Astrocyte (in vitro differentiated cells and primary cell): ENCODE data around the gene PLEKHO2.

Experiments used
- EZH2 ChIP-seq: IDR thresholded peaks from 2 replicates; pipeline ENCODE4 v1.6.1; 2012; ENCODE audit warnings: mild to moderate bottlenecking, low read length, inconsistent platforms; ENCODE audit not compliant: insufficient read depth
- TF ChIP-seq, protein P1 (sequence below): IDR thresholded peaks from 2 replicates; pipeline ENCODE4 v1.5.1; 2011; ENCODE audit warnings: low read depth, mild to moderate bottlenecking, inconsistent platforms, low read length, moderate library complexity; ENCODE audit not compliant: insufficient read depth

DNA sequence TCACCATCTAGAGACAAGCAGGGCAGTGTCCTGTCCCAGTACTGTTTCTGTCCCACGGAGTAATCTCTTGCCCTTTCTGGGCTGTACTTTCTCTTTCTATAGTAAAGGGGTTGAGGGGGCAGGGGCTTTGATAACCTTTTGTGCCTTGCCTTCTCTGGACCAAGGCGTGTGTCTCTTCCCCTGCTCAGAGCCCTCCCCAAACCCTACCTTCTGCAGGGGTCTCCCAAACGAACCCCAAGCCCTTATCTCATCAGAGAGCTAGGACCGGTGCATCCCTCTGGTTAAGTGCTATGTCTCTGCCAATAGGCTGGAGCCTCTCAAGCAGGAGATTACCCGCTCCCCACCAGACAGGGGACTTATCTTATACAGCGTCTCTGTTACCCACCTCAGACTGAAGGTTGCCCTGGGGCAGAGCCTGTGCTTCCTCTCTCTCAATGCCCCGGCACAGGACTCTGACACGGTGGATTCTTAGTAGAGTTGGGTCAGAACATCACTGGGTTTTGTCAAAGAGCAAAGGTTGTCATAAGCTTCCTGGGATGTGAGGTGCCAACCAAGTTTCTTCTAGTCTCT lies 2.9 kb downstream of the PLEKHO2 start:
- no peak for TF ChIP-seq EZH2
- TF ChIP-seq, protein P1, sequence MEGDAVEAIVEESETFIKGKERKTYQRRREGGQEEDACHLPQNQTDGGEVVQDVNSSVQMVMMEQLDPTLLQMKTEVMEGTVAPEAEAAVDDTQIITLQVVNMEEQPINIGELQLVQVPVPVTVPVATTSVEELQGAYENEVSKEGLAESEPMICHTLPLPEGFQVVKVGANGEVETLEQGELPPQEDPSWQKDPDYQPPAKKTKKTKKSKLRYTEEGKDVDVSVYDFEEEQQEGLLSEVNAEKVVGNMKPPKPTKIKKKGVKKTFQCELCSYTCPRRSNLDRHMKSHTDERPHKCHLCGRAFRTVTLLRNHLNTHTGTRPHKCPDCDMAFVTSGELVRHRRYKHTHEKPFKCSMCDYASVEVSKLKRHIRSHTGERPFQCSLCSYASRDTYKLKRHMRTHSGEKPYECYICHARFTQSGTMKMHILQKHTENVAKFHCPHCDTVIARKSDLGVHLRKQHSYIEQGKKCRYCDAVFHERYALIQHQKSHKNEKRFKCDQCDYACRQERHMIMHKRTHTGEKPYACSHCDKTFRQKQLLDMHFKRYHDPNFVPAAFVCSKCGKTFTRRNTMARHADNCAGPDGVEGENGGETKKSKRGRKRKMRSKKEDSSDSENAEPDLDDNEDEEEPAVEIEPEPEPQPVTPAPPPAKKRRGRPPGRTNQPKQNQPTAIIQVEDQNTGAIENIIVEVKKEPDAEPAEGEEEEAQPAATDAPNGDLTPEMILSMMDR, result no peak
